HG03196 (cell line): ENCODE measurements around the gene CCIN.

Experiments
- ATAC-seq: cut with Tn5 transposase; IDR thresholded peaks from one replicate; pipeline ENCODE4 v1.9.1; 2021; ENCODE audit not compliant: unreplicated experiment

CCIN gene

DNA sequence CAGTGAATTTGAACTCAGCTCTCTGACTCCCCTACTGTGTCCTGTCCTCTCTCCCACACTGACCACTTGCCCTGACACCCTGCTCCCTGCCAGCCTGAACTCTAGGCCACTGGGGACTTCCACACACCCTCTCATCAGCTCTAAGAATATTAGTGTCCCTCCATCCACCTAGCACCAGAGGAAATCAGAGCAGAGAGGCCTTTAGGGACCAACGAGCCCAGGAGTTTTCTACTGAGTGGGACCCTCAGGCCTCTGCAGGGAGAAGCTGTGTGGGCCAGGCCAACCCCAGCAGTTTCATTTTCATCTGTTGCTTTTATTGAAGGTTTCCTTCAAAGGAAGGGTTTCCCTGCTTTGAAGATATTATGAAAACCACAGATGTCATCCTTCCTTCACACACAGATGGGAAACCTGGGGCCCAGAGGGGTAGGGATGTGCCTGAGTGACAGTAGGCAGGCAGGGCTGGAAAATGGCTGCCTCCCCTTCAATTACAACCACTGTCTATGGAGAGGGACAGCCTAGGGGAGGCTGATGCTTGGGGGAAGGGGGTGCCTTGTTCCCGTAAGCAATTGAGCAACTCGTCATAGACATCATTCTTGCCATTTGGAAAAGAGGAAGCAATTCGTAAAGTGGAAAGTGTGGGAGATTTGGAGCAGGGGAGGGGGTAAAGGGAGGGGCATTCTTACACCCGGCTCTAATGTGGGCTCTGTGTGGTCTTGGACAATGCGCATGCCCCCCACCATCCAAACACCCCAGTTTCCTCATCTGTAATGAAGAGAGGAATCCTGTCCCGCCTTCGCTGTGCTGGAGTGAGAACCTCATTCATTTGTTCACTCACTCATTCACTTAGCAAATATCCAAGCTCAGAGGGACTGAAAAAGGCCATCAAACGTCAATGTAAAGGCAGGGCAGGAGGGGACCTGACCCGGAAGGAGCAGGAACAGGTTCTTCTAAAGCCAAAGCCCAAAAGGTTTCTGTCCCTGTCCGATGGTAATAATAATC lies 28.8 kb upstream of the CCIN start:
- no peak for ATAC-seq

DNA sequence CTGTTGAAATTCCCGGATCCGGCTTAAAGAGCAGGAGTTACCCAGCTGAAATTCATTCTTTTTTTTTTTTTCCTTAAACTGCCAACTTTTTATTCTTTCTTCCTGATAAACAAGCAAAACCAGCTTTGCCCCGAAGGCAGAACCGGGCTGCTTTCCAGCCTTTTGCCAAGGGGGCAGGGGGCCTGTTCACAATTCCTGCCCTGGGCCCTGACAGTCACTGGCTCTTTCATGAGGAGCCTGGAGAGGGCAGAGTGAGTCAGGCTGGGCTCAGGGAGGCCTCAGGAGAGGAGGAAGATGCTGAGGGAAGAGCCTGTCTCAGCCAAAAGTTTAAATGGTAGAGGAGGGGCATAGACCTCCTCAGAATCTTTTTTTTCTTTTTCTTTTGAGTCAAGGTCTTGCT lies 27.9 kb upstream of the CCIN start:
- no peak for ATAC-seq

DNA sequence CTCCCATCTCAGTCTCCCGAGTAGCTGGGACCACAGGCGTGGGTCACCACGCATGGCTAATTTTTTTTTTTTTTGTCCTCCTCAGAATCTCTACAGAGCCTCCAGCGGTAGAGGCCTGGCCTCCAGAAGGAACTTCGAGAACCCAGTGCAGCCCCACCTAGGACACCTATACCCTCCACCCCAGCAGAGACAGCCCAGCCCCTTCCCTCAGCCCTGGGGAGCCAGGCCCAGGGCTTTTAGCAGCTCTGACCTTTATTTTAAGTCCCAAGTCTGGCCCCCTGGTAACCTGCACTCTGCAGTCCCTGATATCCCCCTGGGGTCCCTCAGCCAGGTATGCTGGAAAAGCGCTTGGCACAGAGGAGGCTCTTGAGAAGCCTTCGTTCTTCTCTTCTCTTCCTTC lies 27.4 kb upstream of the CCIN start:
- no peak for ATAC-seq

DNA sequence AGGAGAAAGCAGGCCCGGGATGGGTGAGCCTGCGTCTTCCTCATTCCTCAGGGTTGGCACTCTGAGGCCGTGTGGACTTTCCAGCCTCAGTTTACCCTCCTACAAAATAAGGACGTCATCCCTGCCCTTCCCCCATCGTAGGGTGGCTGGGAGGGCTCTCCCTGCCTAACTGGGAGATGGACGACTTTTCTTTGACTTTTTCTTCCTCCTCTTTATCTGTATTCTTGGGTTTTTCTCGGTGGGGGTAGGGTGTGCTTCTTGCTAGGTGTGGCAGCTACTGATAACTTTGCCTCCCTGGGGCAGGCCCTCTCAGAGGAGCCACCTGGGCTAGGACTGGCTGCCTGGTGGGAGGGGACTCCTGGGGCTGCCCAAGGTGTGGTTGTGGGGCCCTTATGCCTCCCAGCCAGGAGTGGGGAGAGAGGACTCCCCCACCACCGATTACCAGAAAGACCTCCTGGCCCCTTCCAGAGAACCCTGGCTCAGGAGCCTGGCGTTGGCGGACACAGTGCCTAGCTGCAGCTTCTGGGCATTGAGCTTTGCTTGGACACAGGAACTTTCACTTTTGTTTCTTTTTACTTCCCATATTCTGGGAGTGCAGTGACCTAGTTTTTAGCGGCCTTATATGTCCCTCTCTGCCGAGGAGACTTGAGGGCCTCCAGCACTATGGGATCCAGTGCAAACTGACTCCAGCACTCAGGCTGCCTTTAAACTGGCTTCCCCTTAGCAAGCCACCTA lies 26.5 kb upstream of the CCIN start:
- ATAC-seq = no peak

DNA sequence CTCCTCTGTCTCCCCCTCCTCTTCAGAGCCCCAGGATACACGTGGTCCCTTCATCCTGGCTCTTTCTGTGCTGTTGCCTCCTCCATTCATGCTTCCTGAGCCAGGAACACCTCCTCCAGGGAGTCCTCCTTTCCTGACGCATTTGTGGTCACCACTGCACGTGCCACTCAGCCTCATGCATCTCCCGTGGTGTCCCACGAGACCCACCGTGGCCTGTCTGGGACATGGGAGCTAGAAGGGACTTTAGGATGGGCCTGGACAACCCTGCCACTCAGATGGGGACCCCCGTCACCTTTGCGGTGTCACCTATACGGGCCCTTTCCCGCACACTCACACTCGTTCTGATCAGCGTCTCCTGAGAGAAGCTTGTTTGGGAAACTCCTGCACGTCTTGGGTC lies 25.9 kb upstream of the CCIN start:
- ATAC-seq = no peak

DNA sequence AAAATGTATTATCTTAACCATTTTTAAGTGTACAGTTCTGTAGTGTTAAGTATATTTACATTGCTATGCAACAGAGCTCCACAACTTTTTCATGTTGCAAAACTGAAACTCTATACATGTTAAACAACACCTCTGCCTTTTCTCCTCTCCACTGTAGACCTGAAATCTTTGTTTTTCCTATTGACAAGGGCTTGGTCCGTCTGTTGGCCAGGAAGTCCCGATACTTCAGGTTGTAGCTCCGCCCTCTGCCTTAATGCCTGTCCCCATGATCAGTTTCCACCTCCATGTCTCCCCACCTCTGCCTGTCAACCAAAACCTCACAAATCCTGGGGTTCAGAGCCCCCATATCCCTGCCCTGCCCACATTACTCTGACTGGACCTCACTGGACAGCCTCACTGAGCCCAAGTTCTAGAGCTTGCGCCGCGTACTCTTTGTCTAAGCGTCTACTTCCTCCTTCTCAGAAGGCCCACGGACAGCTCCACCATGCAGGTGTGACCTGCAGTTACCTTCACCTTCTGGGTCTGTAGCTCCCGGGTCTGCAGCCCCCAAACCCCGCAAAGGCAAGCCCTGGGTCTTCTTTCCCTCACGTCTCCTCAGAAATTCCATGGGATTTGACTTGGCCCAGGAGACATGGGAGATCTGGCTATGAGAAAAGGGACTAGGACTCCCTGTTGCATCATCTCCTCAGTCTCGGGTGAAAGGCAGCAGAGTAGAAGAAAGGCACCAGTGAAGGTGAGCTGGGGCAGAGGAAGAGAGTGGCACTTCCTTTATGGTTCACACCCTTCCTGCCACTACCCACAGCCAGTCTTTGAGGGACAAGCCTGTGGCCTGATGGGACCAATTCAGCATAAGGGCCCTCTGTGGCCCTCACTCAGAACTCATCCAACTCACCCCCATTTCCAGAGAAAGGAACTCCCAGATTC lies 24.6 kb upstream of the CCIN start:
- ATAC-seq = no peak

DNA sequence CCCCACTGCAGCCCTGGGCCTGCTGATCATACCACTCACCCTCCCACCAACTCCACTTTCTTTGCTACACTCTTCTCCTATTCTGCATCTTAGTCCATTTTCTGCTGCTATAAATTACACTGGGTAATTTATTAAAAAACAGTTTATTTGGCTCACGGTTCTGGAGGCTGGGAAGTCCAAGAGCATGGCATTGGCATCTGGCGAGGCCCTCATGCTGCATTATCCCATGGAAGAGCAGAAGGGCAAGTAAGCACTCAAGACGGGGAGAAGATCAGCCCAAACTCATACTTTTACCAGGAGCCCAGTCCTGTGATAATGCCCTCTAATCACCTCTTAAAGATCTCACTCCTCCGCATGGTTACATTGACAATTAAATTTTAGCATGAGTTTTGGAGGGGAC lies 23.2 kb upstream of the CCIN start:
- ATAC-seq = no peak

DNA sequence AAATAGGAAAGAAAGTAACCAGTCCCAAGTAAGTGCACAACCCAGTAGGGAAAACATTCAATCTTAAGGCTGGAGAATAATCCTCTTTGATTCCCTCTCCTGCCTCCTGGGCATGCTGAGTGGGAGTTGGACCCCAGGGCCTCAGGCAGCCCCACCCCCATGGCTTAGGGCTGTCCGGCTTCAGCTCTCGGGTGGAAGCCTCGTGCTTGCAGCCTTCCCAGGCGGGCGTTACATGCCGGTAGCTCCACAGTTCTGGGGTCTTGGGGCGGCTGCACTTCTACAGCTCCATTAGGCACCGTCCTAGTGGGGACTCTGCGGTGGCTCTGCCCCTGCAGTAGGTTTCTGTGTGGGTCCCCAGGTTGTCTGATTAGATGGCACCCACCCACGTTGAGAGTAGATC lies 22.5 kb upstream of the CCIN start:
- no peak for ATAC-seq

DNA sequence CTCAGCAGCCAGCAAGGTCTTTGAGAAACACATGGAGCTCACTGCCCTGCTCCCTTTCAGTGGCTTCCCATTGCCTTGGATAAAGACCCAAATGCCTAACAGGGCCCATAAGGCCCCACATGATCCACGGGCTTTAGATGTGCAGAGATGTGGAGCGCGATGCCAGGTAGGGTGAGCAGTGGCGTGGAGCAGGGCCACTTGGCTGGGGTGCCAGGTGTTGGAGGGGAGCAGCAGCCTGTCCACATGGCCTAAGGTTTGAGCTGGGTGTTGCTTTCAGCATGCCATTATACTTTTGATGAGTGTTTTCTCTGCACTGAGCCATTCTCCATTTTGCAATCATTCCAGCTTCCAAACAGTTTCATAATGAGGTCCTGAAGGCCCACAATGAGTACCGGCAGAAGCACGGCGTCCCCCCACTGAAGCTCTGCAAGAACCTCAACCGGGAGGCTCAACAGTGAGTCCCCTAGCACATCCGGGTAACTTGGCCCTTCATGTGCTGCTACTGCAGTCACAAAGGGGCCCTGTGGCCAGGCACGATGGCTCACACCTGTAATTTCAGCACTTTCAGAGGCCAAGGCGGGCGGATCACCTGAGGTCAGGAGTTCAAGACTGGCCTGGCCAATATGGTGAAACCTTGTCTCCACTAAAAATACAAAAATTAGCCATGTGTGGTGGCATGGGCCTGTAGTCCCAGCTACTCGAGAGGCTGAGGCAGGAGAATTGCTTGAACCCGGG lies 21.6 kb upstream of the CCIN start:
- ATAC-seq = no peak

DNA sequence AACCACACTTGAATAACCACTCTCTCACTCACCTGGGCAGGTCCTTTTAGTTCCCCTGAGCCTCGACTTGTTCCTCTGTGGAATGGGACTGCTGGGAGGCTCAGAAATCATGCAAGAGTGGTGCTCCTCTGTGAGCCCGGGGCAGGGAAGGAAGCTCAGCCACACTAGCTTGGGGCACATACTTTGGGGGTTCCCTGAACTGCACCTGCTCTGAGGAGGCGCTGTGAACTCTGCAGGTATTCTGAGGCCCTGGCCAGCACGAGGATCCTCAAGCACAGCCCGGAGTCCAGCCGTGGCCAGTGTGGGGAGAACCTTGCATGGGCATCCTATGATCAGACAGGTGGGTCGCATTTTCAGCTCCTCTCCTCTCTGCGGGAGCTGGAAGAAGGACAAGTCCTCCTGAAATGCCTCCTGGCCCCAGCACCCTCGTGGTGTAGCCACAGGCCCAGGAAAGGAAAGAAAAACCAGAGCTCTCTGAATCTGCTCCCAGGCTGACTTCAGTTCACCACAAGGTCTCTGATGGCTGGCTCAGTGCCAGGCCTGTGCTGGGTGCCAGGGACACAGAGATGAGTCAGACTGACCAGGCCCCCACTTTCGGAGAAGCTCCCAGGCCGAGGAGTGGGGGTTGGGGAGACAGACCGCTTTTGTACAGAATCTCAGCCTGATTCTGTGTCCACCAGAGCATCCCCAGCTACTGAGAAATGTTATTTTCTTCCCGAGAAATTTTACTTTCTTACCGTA lies 20.7 kb upstream of the CCIN start:
- ATAC-seq = peak; percentile 39

DNA sequence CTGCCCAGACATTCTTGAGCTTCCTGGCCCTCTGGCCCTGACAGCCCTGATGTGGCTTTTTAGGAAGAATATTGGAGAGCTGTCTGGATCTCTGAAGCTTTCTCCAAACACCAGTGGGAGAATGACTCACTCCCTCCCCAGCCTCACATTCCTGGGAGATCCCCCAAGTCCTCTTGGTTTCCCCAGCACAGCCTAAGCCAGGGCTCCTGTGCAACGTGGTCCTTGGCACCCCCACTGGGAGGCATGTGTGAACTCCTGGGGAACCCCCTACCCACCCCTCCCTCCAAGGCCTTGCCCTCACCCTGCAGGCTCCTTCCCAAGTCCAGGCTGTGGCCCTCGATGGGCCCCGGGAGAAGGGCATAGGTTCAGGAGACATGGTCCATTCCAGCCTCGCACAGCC lies 20.0 kb upstream of the CCIN start:
- ATAC-seq = no peak

DNA sequence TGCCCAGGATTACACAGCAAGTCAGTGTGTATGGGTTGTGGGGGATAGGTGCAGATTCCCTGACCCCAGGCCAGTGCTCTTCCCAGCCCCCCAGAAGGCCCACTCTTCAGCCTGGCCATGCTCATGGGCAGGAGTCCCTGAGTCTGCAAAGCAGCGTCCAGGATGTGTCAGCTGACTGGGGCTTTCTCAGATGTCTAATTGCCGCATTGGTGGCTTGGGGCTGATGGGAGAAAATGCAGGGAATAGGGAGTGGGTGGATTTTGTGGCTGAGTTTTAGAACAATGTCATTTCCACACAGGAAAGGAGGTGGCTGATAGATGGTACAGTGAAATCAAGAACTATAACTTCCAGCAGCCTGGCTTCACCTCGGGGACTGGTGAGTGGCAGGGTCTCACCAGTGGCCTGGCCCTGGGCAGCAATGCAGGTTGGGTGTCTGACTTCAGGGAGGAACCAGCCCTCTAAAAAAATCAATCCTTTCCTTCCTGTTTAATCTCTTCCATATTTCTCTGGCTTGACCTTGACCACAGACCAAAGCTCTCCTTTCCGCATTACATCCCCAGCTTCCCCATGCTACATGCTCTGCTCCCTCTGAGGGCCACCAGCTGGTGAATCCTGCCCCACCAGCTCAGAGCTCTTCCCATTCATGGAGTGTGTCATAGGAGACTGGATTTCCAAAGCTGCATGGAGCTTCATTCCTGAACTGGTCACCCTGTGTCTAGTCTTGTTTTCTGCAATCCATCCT lies 18.4 kb upstream of the CCIN start:
- no peak for ATAC-seq

DNA sequence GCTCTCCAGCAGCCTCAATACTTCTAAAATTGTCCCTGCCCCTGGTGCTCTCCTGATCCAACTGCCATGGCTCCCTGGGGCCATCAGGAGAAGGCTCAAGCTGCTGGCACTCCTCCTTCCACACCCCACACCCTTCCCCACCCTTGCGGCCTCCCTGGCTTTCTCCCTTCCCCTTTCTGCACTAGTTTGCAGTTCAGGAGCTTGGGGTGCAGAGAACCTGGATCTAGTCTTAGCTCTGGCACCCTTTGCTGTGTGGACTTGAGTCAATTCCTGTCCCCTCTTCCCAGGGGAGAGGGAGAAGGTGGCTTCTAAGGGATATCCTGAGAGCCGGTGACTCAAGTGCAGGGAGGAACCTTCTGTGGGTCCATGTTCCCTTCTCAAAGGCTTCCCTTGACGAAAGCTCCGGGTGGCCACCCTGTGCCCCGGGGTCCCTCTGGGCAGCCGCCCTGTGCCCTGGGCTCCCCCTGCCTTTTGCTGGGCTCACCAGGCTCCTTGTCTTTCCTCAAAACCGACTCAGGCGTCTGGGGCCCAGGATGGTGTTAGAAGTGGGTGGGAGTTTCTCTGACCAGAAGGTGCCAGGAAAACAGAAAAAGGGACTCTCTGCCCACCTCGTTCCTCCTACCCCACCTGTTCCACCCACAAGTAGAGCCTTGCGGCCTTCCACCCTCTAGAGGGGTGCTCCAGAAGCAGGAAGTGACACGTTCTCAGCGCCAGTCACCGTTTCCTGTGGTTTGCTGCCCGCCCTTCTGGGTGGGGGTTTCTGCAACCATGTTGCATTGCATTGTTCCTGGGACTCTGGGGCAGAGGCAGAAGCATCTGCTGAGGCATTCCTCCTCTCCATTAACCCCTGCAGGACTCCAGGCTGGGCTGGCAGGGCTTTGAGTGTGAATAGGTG lies 17.6 kb upstream of the CCIN start:
- ATAC-seq = peak; percentile 81

DNA sequence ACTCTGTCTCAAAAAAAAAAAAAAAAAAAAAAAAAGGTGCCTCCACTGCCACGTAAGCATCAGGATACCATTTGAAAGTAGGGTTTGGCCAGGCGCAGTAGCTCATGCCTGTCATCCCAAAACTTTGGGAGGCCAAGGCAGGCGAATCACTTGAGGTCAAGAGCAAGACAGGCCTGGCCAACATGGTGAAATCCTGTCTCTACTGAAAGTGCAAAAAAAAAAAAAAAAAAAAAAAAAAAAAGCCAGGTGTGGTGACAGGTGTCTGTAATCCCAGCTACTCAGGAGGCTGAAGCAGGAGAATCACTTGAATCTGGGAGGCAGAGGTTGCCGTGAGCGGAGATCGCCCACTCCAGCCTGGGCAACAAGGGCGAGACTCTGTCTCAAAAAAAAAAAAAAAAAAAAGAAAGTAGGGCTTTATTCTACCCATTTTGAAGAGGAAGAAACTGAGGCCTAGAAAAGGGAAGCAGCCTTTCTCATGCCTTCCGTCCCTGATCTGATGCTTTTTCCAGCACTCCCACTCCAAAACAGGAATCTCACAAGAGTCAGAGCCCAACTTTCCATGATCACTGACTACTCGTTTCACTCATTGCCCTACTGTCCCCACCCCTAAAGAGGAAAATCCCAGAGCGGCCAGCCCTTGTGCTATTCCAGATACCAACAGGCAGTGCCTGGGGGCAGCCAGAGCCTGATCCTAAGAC lies 16.3 kb upstream of the CCIN start:
- ATAC-seq = no peak

DNA sequence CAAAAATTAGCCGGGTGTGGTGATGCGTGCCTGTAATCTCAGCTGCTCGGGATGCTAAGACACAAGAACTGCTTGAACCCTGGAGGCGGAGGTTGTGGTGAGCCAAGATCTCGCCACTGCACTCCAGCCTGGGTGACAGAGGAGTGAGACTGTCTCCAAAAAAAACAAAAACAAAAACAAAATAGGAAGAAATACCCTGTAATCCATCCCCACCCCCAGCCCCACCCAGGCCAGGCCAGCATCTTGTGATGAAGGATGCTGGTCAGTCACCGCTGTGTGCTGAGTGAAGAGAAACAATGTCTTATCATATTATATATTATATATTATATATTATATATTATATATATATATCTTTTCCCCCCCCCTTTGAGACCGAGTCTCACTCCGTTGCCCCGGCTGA lies 15.4 kb upstream of the CCIN start:
- no peak for ATAC-seq

DNA sequence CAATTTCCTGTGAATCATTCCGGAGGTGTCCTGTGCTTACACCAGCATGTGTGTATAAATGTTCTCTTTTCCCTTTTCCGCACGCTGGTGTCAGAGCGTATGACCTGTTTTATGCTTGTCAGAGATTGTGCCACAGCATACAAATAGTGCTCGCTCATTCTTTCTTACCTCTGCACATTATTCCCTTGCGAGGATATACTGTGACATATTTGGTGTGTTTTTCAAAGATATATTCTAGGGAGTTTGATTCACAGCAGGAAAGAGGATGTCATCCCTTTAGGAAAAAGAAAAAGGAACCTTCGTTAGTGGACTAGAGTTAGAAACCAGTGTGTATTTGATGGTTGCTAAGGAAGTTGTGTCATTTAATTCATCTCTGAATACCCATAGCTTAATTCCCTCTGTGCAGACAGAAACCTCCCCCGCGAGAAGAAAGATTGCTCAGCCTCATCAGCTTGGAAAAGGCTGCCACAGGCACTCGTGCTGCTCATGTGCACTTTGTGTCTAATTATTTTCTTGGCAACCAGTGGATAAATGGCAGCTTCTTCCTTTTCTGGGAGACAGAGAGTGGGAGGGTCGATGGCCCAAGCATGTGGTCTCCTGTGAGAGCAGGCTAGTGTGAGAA lies 14.7 kb upstream of the CCIN start:
- no peak for ATAC-seq

DNA sequence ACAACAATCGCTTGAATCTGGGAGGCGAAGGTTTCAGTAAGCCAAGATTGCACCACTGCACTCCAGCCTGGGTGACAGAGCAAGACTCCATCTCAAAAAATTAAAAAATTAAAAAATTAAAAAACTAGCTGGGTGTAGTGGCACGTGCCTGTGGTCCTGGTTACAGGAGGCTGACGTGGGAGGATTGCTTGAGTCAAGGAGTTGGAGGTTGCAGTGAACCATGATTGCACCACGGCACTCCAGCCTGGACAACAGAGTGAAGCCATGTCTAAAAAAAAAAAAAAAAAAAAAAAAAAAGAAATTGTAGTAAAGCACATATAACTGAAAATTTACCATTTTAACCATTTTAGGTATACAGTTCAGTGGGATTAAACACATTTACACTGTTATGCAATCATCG lies 13.1 kb upstream of the CCIN start:
- ATAC-seq = no peak
